Thoracic aorta (tissue), 2 donors: ENCODE data around the gene CNKSR2. TPM values are rescaled to one million over a fixed set of nuclear protein-coding genes. Genes with fewer than 3 reads are reported as not detected.

ENCODE experiments used
- ATAC-seq: fragments of 150-250 bp; one replicate; pipeline ENCODE4 v1.8.0; 2017; ENCODE audit warnings: low read depth; ENCODE audit not compliant: insufficient number of reproducible peaks, low FRiP score
- DNase-seq: peaks from one replicate; pipeline ENCODE4 v3.0.0-alpha.2; 2020; ENCODE audit warnings: low spot score
- H3K27ac ChIP-seq, 2 donors: fragments of 200-600 bp; sonication (generic); 1 replicate in 1 of 2; 2 replicates in 1 of 2; pipeline ENCODE4 v1.5.1; 2016; ENCODE audit warnings: mild to moderate bottlenecking in 2 of 2, moderate library complexity in 2 of 2
- H3K27me3 ChIP-seq: fragments of 200-600 bp; sonication (generic); replicated peaks from 2 replicates; pipeline ENCODE4 v1.6.0; 2016; ENCODE audit warnings: mild to moderate bottlenecking; ENCODE audit not compliant: insufficient read depth
- H3K36me3 ChIP-seq: fragments of 200-600 bp; sonication (generic); one replicate; pipeline ENCODE4 v1.5.1; 2016
- H3K4me1 ChIP-seq, 2 donors: fragments of 200-600 bp; sonication (generic); 1 replicate in 1 of 2; 2 replicates in 1 of 2; pipeline versions ENCODE4 v1.5.1 to v1.6.0; 2016; ENCODE audit warnings: low read depth in 2 of 2, mild to moderate bottlenecking in 1 of 2; ENCODE audit not compliant: control insufficient read depth in 1 of 2
- H3K4me3 ChIP-seq: fragments of 200-600 bp; sonication (generic); 2 replicates; pipeline ENCODE4 v1.5.1; 2016; ENCODE audit warnings: mild to moderate bottlenecking
- H3K9me3 ChIP-seq: fragments of 200-600 bp; sonication (generic); 2 replicates; pipeline ENCODE4 v1.5.1; 2016
- CTCF ChIP-seq: fragments of 200-600 bp; sonication (generic); IDR thresholded peaks from one replicate; pipeline ENCODE4 v1.5.1; 2019; ENCODE audit warnings: antibody characterized with exemption
- total RNA-seq, 2 donors: library from RNA; depleted of rRNA; stranded (reverse); fragments of >200 nt; gene quantifications; one replicate each; pipeline versions ENCODE4 v1.1.0 to v1.2.3, GENCODE V29; 2016

The CNKSR2 gene
- total RNA-seq, 2 donors from 2014 or later, result 5.3 to 10.4 TPM

GRCh38 chrX:21400408-21401121 lies 26.3 kb downstream of the CNKSR2 start:
- Histone ChIP-seq H3K4me1 (no peaks in the 10 kb centered on the region), H3K4me3 (no peak overlapping the region), H3K27ac (no peak overlapping the region), H3K27me3 (no peaks in the 10 kb centered on the region), H3K9me3 (no peaks in the 10 kb centered on the region), H3K36me3 (no peaks in the 10 kb centered on the region)
- TF ChIP-seq CTCF, result no peak
- ATAC-seq, result no peak
- DNase-seq, result no peak

GRCh38 chrX:21408307-21408706 lies 34.1 kb downstream of the CNKSR2 start:
- Histone ChIP-seq H3K27me3 (no peaks in the 10 kb centered on the region), H3K9me3 (no peaks in the 10 kb centered on the region), H3K4me1 (no peaks in the 10 kb centered on the region), H3K36me3 (no peaks in the 10 kb centered on the region), H3K27ac (no peak overlapping the region), H3K4me3 (no peak overlapping the region)
- no peak for TF ChIP-seq CTCF
- no peak for DNase-seq
- ATAC-seq, result no peak

- Histone ChIP-seq H3K9me3 (no peaks in the 10 kb centered on the region), H3K4me3 (no peak overlapping the region), H3K27me3 (no peaks in the 10 kb centered on the region), H3K4me1 (no peaks in the 10 kb centered on the region), H3K27ac (no peak overlapping the region), H3K36me3 (no peaks in the 10 kb centered on the region)
- no peak for ATAC-seq
- no peak for DNase-seq
- TF ChIP-seq CTCF, result no peak
Measured at GRCh38 chrX:21408788-21409187, 34.6 kb downstream of the CNKSR2 start.

GRCh38 chrX:21412029-21412428 lies 37.8 kb downstream of the CNKSR2 start:
- no peak for TF ChIP-seq CTCF
- Histone ChIP-seq H3K27ac (no peak overlapping the region), H3K4me3 (no peak overlapping the region), H3K36me3 (no peaks in the 10 kb centered on the region), H3K4me1 (no peaks in the 10 kb centered on the region), H3K9me3 (no peaks in the 10 kb centered on the region), H3K27me3 (no peaks in the 10 kb centered on the region)
- ATAC-seq (no peak), DNase-seq (no peak)

- Histone ChIP-seq H3K27me3 (no peaks in the 10 kb centered on the region), H3K4me1 (no peaks in the 10 kb centered on the region), H3K27ac (no peak overlapping the region), H3K4me3 (no peak overlapping the region), H3K9me3 (no peaks in the 10 kb centered on the region), H3K36me3 (no peaks in the 10 kb centered on the region)
- no peak for TF ChIP-seq CTCF
- no peak for DNase-seq
- ATAC-seq, result no peak
Measured at GRCh38 chrX:21412883-21413282, 38.7 kb downstream of the CNKSR2 start.
